ENCODE measurements around the gene GPR160. TPM values are rescaled to one million over a fixed set of nuclear protein-coding genes. Genes with fewer than 3 reads are reported as not detected.

The GPR160 gene
- total and polyA plus RNA-seq, 4 donors, result 1.0 to 12.9 (median 3.4) TPM

GRCh38 chr3:170021083-170021482 is 16.7 kb upstream of the GPR160 start:
- 89 to 93% methylated on average over 3 of the region's 3 CpGs for WGBS, 2 donors
- Histone ChIP-seq H3K9me3 (ENCODE audit: control insufficient read depth, low read length) (no peaks in the 10 kb centered on the region), H3K27ac (ENCODE audit: low read depth in 1 of 2, low read length in 2 of 2) (no peak overlapping the region), H3K4me3 (ENCODE audit: low read length in 2 of 2) (no peak overlapping the region), H3K27me3 (ENCODE audit: control insufficient read depth in 1 of 2, insufficient read depth in 2 of 2, low read length in 1 of 2) (no peaks in the 10 kb centered on the region), H3K36me3 (ENCODE audit: control insufficient read depth in 1 of 2, insufficient read depth in 2 of 2, low read length in 1 of 2) (no peaks in the 10 kb centered on the region), H3K4me1 (ENCODE audit: control insufficient read depth in 1 of 2, insufficient read depth in 2 of 2, low read length in 2 of 2) (no peaks in the 10 kb centered on the region)
- ATAC-seq (ENCODE audit: low FRiP score) (no peak), DNase-seq (no peak)
- intact Hi-C loops (cut with DNase I), result no loop called here

- ATAC-seq (ENCODE audit: low FRiP score), result no peak
- Histone ChIP-seq H3K36me3 (ENCODE audit: control insufficient read depth in 1 of 2, insufficient read depth in 2 of 2, low read length in 1 of 2) (no peaks in the 10 kb centered on the region), H3K9me3 (ENCODE audit: control insufficient read depth, low read length) (no peaks in the 10 kb centered on the region), H3K4me1 (ENCODE audit: control insufficient read depth in 1 of 2, insufficient read depth in 2 of 2, low read length in 2 of 2) (no peaks in the 10 kb centered on the region), H3K4me3 (ENCODE audit: low read length in 2 of 2) (no peak overlapping the region), H3K27me3 (ENCODE audit: control insufficient read depth in 1 of 2, insufficient read depth in 2 of 2, low read length in 1 of 2) (no peaks in the 10 kb centered on the region), H3K27ac (ENCODE audit: low read depth in 1 of 2, low read length in 2 of 2) (no peak overlapping the region)
- WGBS, 2 donors, result 93 to 94% methylated on average over 4 of the region's 4 CpGs
- DNase-seq, result no peak
- intact Hi-C loops (cut with DNase I), result no loop called here
Observed at GRCh38 chr3:170022336-170022735, 15.5 kb upstream of the GPR160 start.

GRCh38 chr3:170023165-170023564 is 14.6 kb upstream of the GPR160 start:
- no peaks in the 10 kb centered on the region for H3K27me3 ChIP-seq (ENCODE audit: control insufficient read depth in 1 of 2, insufficient read depth in 2 of 2, low read length in 1 of 2)
- no peak overlapping the region for H3K27ac ChIP-seq (ENCODE audit: low read depth in 1 of 2, low read length in 2 of 2)
- no peak for DNase-seq
- no peak for ATAC-seq (ENCODE audit: low FRiP score)
- H3K4me3 ChIP-seq (ENCODE audit: low read length in 2 of 2), result no peak overlapping the region
- 86 to 88% methylated on average over 1 of the region's 1 CpG for WGBS, 2 donors
- H3K4me1 ChIP-seq (ENCODE audit: control insufficient read depth in 1 of 2, insufficient read depth in 2 of 2, low read length in 2 of 2), result no peaks in the 10 kb centered on the region
- intact Hi-C loops (cut with DNase I), result no loop called here
- H3K9me3 ChIP-seq (ENCODE audit: control insufficient read depth, low read length), result no peaks in the 10 kb centered on the region
- H3K36me3 ChIP-seq (ENCODE audit: control insufficient read depth in 1 of 2, insufficient read depth in 2 of 2, low read length in 1 of 2), result no peaks in the 10 kb centered on the region

- Histone ChIP-seq H3K9me3 (ENCODE audit: control insufficient read depth, low read length) (no peaks in the 10 kb centered on the region), H3K36me3 (ENCODE audit: control insufficient read depth in 1 of 2, insufficient read depth in 2 of 2, low read length in 1 of 2) (no peaks in the 10 kb centered on the region), H3K27me3 (ENCODE audit: control insufficient read depth in 1 of 2, insufficient read depth in 2 of 2, low read length in 1 of 2) (no peaks in the 10 kb centered on the region), H3K27ac (ENCODE audit: low read depth in 1 of 2, low read length in 2 of 2) (no peak overlapping the region), H3K4me1 (ENCODE audit: control insufficient read depth in 1 of 2, insufficient read depth in 2 of 2, low read length in 2 of 2) (no peaks in the 10 kb centered on the region), H3K4me3 (ENCODE audit: low read length in 2 of 2) (no peak overlapping the region)
- WGBS, 2 donors, result 85 to 92% methylated on average over 4 of the region's 4 CpGs
- ATAC-seq (ENCODE audit: low FRiP score), result no peak
- DNase-seq, result no peak
- intact Hi-C loops (cut with DNase I), result no loop called here
Observed at GRCh38 chr3:170024581-170024980, 13.2 kb upstream of the GPR160 start.

GRCh38 chr3:170027233-170028102 is 10.3 kb upstream of the GPR160 start:
- intact Hi-C loops (cut with DNase I), result no loop called here

GRCh38 chr3:170033489-170033888 is 4.3 kb upstream of the GPR160 start:
- ATAC-seq (ENCODE audit: low FRiP score) (no peak), DNase-seq (no peak)
- intact Hi-C loops (cut with DNase I), result no loop called here
- Histone ChIP-seq H3K27ac (ENCODE audit: low read depth in 1 of 2, low read length in 2 of 2) (no peak overlapping the region), H3K36me3 (ENCODE audit: control insufficient read depth in 1 of 2, insufficient read depth in 2 of 2, low read length in 1 of 2) (no peaks in the 10 kb centered on the region), H3K27me3 (ENCODE audit: control insufficient read depth in 1 of 2, insufficient read depth in 2 of 2, low read length in 1 of 2) (peaks cover 0 to 2% of the 10 kb centered on the region in 2 donors), H3K4me3 (ENCODE audit: low read length in 2 of 2) (no peak overlapping the region), H3K9me3 (ENCODE audit: control insufficient read depth, low read length) (no peaks in the 10 kb centered on the region), H3K4me1 (ENCODE audit: control insufficient read depth in 1 of 2, insufficient read depth in 2 of 2, low read length in 2 of 2) (no peaks in the 10 kb centered on the region)
- 82 to 84% methylated on average over 8 of the region's 8 CpGs for WGBS, 2 donors

More at GRCh38 chr3:170027233-170028102, 10.3 kb upstream of the GPR160 start:
- H3K36me3 ChIP-seq (ENCODE audit: control insufficient read depth in 1 of 2, insufficient read depth in 2 of 2, low read length in 1 of 2), result no peaks in the 10 kb centered on the region
- H3K27ac ChIP-seq (ENCODE audit: low read depth in 1 of 2, low read length in 2 of 2), result no peak overlapping the region
- ATAC-seq (ENCODE audit: low FRiP score) (no peak), DNase-seq (no peak)
- no peaks in the 10 kb centered on the region for H3K9me3 ChIP-seq (ENCODE audit: control insufficient read depth, low read length)
- H3K4me1 ChIP-seq (ENCODE audit: control insufficient read depth in 1 of 2, insufficient read depth in 2 of 2, low read length in 2 of 2), result no peaks in the 10 kb centered on the region
- H3K27me3 ChIP-seq (ENCODE audit: control insufficient read depth in 1 of 2, insufficient read depth in 2 of 2, low read length in 1 of 2), result peaks cover 0 to 2% of the 10 kb centered on the region in 2 donors
- no peak overlapping the region for H3K4me3 ChIP-seq (ENCODE audit: low read length in 2 of 2)
- WGBS, 2 donors, result 76 to 86% methylated on average over 4 of the region's 4 CpGs

- no peaks in the 10 kb centered on the region for H3K4me1 ChIP-seq (ENCODE audit: control insufficient read depth in 1 of 2, insufficient read depth in 2 of 2, low read length in 2 of 2)
- no peaks in the 10 kb centered on the region for H3K36me3 ChIP-seq (ENCODE audit: control insufficient read depth in 1 of 2, insufficient read depth in 2 of 2, low read length in 1 of 2)
- 2 to 4% methylated on average over 51 of the region's 51 CpGs for WGBS, 2 donors
- peak overlapping the region in 1 of 2 donors; percentile 34 for H3K4me3 ChIP-seq (ENCODE audit: low read length in 2 of 2)
- no peak overlapping the region for H3K27ac ChIP-seq (ENCODE audit: low read depth in 1 of 2, low read length in 2 of 2)
- no peaks in the 10 kb centered on the region for H3K27me3 ChIP-seq (ENCODE audit: control insufficient read depth in 1 of 2, insufficient read depth in 2 of 2, low read length in 1 of 2)
- DNase-seq, result no peak
- intact Hi-C loops (cut with DNase I), result no loop called here
- no peaks in the 10 kb centered on the region for H3K9me3 ChIP-seq (ENCODE audit: control insufficient read depth, low read length)
- peak; percentile 30 for ATAC-seq (ENCODE audit: low FRiP score)
Observed at GRCh38 chr3:170038434-170039110, 777 bp downstream of the GPR160 start.

- no peaks in the 10 kb centered on the region for H3K27me3 ChIP-seq (ENCODE audit: control insufficient read depth in 1 of 2, insufficient read depth in 2 of 2, low read length in 1 of 2)
- DNase-seq (no peak), ATAC-seq (ENCODE audit: low FRiP score) (no peak)
- WGBS, 2 donors, result 15 to 16% methylated on average over 8 of the region's 8 CpGs
- no peaks in the 10 kb centered on the region for H3K4me1 ChIP-seq (ENCODE audit: control insufficient read depth in 1 of 2, insufficient read depth in 2 of 2, low read length in 2 of 2)
- H3K27ac ChIP-seq (ENCODE audit: low read depth in 1 of 2, low read length in 2 of 2), result no peak overlapping the region
- no peak overlapping the region for H3K4me3 ChIP-seq (ENCODE audit: low read length in 2 of 2)
- intact Hi-C loops (cut with DNase I), result no loop called here
- H3K9me3 ChIP-seq (ENCODE audit: control insufficient read depth, low read length), result no peaks in the 10 kb centered on the region
- no peaks in the 10 kb centered on the region for H3K36me3 ChIP-seq (ENCODE audit: control insufficient read depth in 1 of 2, insufficient read depth in 2 of 2, low read length in 1 of 2)
Observed at GRCh38 chr3:170040418-170040817, 2.6 kb downstream of the GPR160 start.

GRCh38 chr3:170043506-170043905 is 5.7 kb downstream of the GPR160 start:
- Histone ChIP-seq H3K27me3 (ENCODE audit: control insufficient read depth in 1 of 2, insufficient read depth in 2 of 2, low read length in 1 of 2) (no peaks in the 10 kb centered on the region), H3K4me3 (ENCODE audit: low read length in 2 of 2) (no peak overlapping the region), H3K4me1 (ENCODE audit: control insufficient read depth in 1 of 2, insufficient read depth in 2 of 2, low read length in 2 of 2) (no peaks in the 10 kb centered on the region), H3K36me3 (ENCODE audit: control insufficient read depth in 1 of 2, insufficient read depth in 2 of 2, low read length in 1 of 2) (no peaks in the 10 kb centered on the region), H3K27ac (ENCODE audit: low read depth in 1 of 2, low read length in 2 of 2) (no peak overlapping the region), H3K9me3 (ENCODE audit: control insufficient read depth, low read length) (no peaks in the 10 kb centered on the region)
- no peak for ATAC-seq (ENCODE audit: low FRiP score)
- DNase-seq, result no peak
- intact Hi-C loops (cut with DNase I), result no loop called here
- WGBS, 2 donors, result 34 to 39% methylated on average over 7 of the region's 7 CpGs
